Effector memory CD8-positive, alpha-beta T cell (primary cell): ENCODE measurements around the gene DKKL1.

Source experiments
- ATAC-seq: fragments of 150-1000 bp; cut with Tn5 transposase; replicated peaks from 2 replicates; pipeline ENCODE4 v1.10.0; 2021; ENCODE audit warnings: mild to moderate bottlenecking, moderate library complexity
- DNase-seq, 3 experiments: peaks; one replicate each; pipeline ENCODE4 v3.0.0; 2021
- H3K27ac Mint-ChIP-seq, 2 donors: one replicate each; pipeline ENCODE4 v1.8.0; 2022; ENCODE audit warnings: mild to moderate bottlenecking in 2 of 2, mixed read lengths in 2 of 2, moderate library complexity in 2 of 2
- H3K27me3 Mint-ChIP-seq, 2 donors: one replicate each; pipeline ENCODE4 v1.8.0; 2022; ENCODE audit warnings: mixed read lengths in 2 of 2
- H3K36me3 Mint-ChIP-seq: one replicate; pipeline ENCODE4 v1.8.0; 2022; ENCODE audit warnings: mild to moderate bottlenecking, moderate library complexity, mixed read lengths; ENCODE audit not compliant: insufficient read depth
- H3K4me1 Mint-ChIP-seq, 2 donors: one replicate each; pipeline ENCODE4 v1.8.0; 2022; ENCODE audit warnings: low read depth in 2 of 2, mixed read lengths in 2 of 2
- H3K4me3 Mint-ChIP-seq, 2 donors: one replicate each; pipeline ENCODE4 v1.8.0; 2022; ENCODE audit warnings: mild to moderate bottlenecking in 2 of 2, mixed read lengths in 2 of 2, moderate library complexity in 2 of 2
- H3K9me3 Mint-ChIP-seq, 2 donors: one replicate each; pipeline ENCODE4 v1.8.0; 2022; ENCODE audit warnings: mixed read lengths in 2 of 2

DKKL1 gene

GRCh38 chr19:49403404-49404187, 39.9 kb downstream of the DKKL1 start:
- no peak for ATAC-seq
- Mint-ChIP-seq H3K27ac (no peak overlapping the region), H3K36me3 (peaks cover 2% of the 10 kb centered on the region), H3K27me3 (peaks cover 0 to 9% of the 10 kb centered on the region in 2 donors), H3K4me3 (no peak overlapping the region), H3K9me3 (no peaks in the 10 kb centered on the region), H3K4me1 (peaks cover 4 to 10% of the 10 kb centered on the region in 2 donors)
- no peak for DNase-seq

- Mint-ChIP-seq H3K4me1 (peaks cover 24 to 35% of the 10 kb centered on the region in 2 donors), H3K27me3 (no peaks in the 10 kb centered on the region), H3K9me3 (no peaks in the 10 kb centered on the region), H3K4me3 (no peak overlapping the region), H3K27ac (no peak overlapping the region), H3K36me3 (no peaks in the 10 kb centered on the region)
- DNase-seq (no peak), ATAC-seq (no peak)
Observed at GRCh38 chr19:49407079-49407478, 43.4 kb downstream of the DKKL1 start.

GRCh38 chr19:49407482-49408015, 43.9 kb downstream of the DKKL1 start:
- Mint-ChIP-seq H3K27me3 (no peaks in the 10 kb centered on the region), H3K9me3 (no peaks in the 10 kb centered on the region), H3K4me1 (peaks cover 24 to 37% of the 10 kb centered on the region in 2 donors), H3K27ac (no peak overlapping the region), H3K4me3 (peak overlapping the region in 1 of 2 donors; percentile 4), H3K36me3 (no peaks in the 10 kb centered on the region)
- no peak for DNase-seq
- ATAC-seq, result no peak

- Mint-ChIP-seq H3K36me3 (no peaks in the 10 kb centered on the region), H3K4me1 (peaks cover 24 to 37% of the 10 kb centered on the region in 2 donors), H3K9me3 (no peaks in the 10 kb centered on the region), H3K4me3 (peak overlapping the region; percentile 48 to 73), H3K27me3 (no peaks in the 10 kb centered on the region), H3K27ac (peak overlapping the region; percentile 65 to 76)
- no peak for DNase-seq
- ATAC-seq, result no peak
Observed at GRCh38 chr19:49408816-49409440, 45.3 kb downstream of the DKKL1 start.

- H3K4me1 Mint-ChIP-seq, result peaks cover 24 to 37% of the 10 kb centered on the region in 2 donors
- H3K9me3 Mint-ChIP-seq, result no peaks in the 10 kb centered on the region
- peak; percentile 75 for ATAC-seq
- H3K36me3 Mint-ChIP-seq, result no peaks in the 10 kb centered on the region
- no peak for DNase-seq
- peak overlapping the region; percentile 48 to 73 for H3K4me3 Mint-ChIP-seq
- peak overlapping the region; percentile 65 to 76 for H3K27ac Mint-ChIP-seq
- H3K27me3 Mint-ChIP-seq, result no peaks in the 10 kb centered on the region
Observed at GRCh38 chr19:49409441-49410029, 45.9 kb downstream of the DKKL1 start.

- Mint-ChIP-seq H3K27ac (peak overlapping the region in 1 of 2 donors; percentile 86), H3K27me3 (peaks cover 6 to 17% of the 10 kb centered on the region in 2 donors), H3K9me3 (no peaks in the 10 kb centered on the region), H3K4me3 (no peak overlapping the region), H3K36me3 (no peaks in the 10 kb centered on the region), H3K4me1 (peaks cover 24 to 37% of the 10 kb centered on the region in 2 donors)
- no peak for DNase-seq
- no peak for ATAC-seq
Observed at GRCh38 chr19:49411681-49412326, 48.1 kb downstream of the DKKL1 start.

GRCh38 chr19:49413348-49413747, 49.7 kb downstream of the DKKL1 start:
- Mint-ChIP-seq H3K9me3 (no peaks in the 10 kb centered on the region), H3K36me3 (no peaks in the 10 kb centered on the region), H3K4me1 (peaks cover 22 to 30% of the 10 kb centered on the region in 2 donors), H3K4me3 (no peak overlapping the region), H3K27ac (no peak overlapping the region), H3K27me3 (peaks cover 18 to 33% of the 10 kb centered on the region in 2 donors)
- DNase-seq (no peak), ATAC-seq (no peak)

- H3K4me1 Mint-ChIP-seq, result peaks cover 15 to 22% of the 10 kb centered on the region in 2 donors
Observed at GRCh38 chr19:49414256-49414655, 50.6 kb downstream of the DKKL1 start.

GRCh38 chr19:49415102-49415809, 51.6 kb downstream of the DKKL1 start:
- DNase-seq (no peak), ATAC-seq (no peak)
- H3K36me3 Mint-ChIP-seq, result peaks cover 3% of the 10 kb centered on the region
- peaks cover 37 to 52% of the 10 kb centered on the region in 2 donors for H3K27me3 Mint-ChIP-seq
- peaks cover 6 to 12% of the 10 kb centered on the region in 2 donors for H3K4me1 Mint-ChIP-seq
- H3K27ac Mint-ChIP-seq, result no peak overlapping the region
- H3K4me3 Mint-ChIP-seq, result no peak overlapping the region
- H3K9me3 Mint-ChIP-seq, result no peaks in the 10 kb centered on the region

More at GRCh38 chr19:49414256-49414655, 50.6 kb downstream of the DKKL1 start:
- Mint-ChIP-seq H3K27me3 (peaks cover 27 to 42% of the 10 kb centered on the region in 2 donors), H3K27ac (peak overlapping the region in 1 of 2 donors; percentile 28), H3K9me3 (no peaks in the 10 kb centered on the region), H3K36me3 (no peaks in the 10 kb centered on the region), H3K4me3 (no peak overlapping the region)
- DNase-seq, result no peak
- no peak for ATAC-seq

- no peak for DNase-seq
- no peak for ATAC-seq
- Mint-ChIP-seq H3K36me3 (peaks cover 3% of the 10 kb centered on the region), H3K9me3 (no peaks in the 10 kb centered on the region), H3K27ac (no peak overlapping the region), H3K4me3 (no peak overlapping the region), H3K4me1 (peaks cover 6 to 9% of the 10 kb centered on the region in 2 donors), H3K27me3 (peaks cover 42 to 57% of the 10 kb centered on the region in 2 donors)
Observed at GRCh38 chr19:49415810-49416200, 52.1 kb downstream of the DKKL1 start.

GRCh38 chr19:49417088-49417487, 53.4 kb downstream of the DKKL1 start:
- Mint-ChIP-seq H3K9me3 (no peaks in the 10 kb centered on the region), H3K36me3 (peaks cover 3% of the 10 kb centered on the region), H3K4me3 (no peak overlapping the region), H3K27ac (no peak overlapping the region), H3K4me1 (peaks cover 10 to 13% of the 10 kb centered on the region in 2 donors), H3K27me3 (peaks cover 55 to 70% of the 10 kb centered on the region in 2 donors)
- DNase-seq (no peak), ATAC-seq (no peak)

- H3K27me3 Mint-ChIP-seq, result peaks cover 68 to 85% of the 10 kb centered on the region in 2 donors
- H3K4me1 Mint-ChIP-seq, result peaks cover 15 to 22% of the 10 kb centered on the region in 2 donors
- no peak overlapping the region for H3K4me3 Mint-ChIP-seq
- no peak overlapping the region for H3K27ac Mint-ChIP-seq
- no peak for DNase-seq
- H3K9me3 Mint-ChIP-seq, result no peaks in the 10 kb centered on the region
- H3K36me3 Mint-ChIP-seq, result peaks cover 3% of the 10 kb centered on the region
- no peak for ATAC-seq
Observed at GRCh38 chr19:49418511-49418910, 54.8 kb downstream of the DKKL1 start.
